Mucosa of descending colon (tissue), 3 donors: ENCODE data around the gene B2M. TPM values are rescaled to one million over a fixed set of nuclear protein-coding genes. Genes with fewer than 3 reads are reported as not detected.

Source experiments
- ATAC-seq: fragments of 200-7000 bp; cut with Tn5 transposase; one replicate; pipeline ENCODE4 v1.9.1; 2020; ENCODE audit warnings: mild to moderate bottlenecking, moderate library complexity
- DNase-seq, 3 donors: peaks; one replicate each; pipeline ENCODE4 v3.0.0-alpha.2; 2020
- H3K36me3 ChIP-seq: fragments of 200-600 bp; one replicate; pipeline ENCODE4 v1.8.0; 2021; ENCODE audit warnings: low read depth, mild to moderate bottlenecking
- H3K4me1 ChIP-seq: fragments of 200-600 bp; one replicate; pipeline ENCODE4 v1.8.0; 2021; ENCODE audit warnings: low read depth, mild to moderate bottlenecking
- H3K4me3 ChIP-seq: fragments of 200-600 bp; one replicate; pipeline ENCODE4 v1.8.0; 2021; ENCODE audit warnings: mild to moderate bottlenecking
- H3K9me3 ChIP-seq: fragments of 200-600 bp; one replicate; pipeline ENCODE4 v1.8.0; 2021; ENCODE audit warnings: mild to moderate bottlenecking
- CTCF ChIP-seq: fragments of 200-600 bp; IDR thresholded peaks from one replicate; pipeline ENCODE4 v1.8.0; 2022; ENCODE audit warnings: antibody characterized with exemption, mild to moderate bottlenecking
- intact Hi-C, 2 donors: fragments of 100-400 bp; cut with DNase I in 1 of 2; cut with micrococcal nuclease in 1 of 2; formaldehyde crosslinking; loops; one replicate each; pipeline versions ENCODE4 v1.11.0 to v1.11.1; 2022; cut with DNase I, micrococcal nuclease
- long read RNA-seq, 2 donors: library from polyadenylated mRNA; unstranded; transcript quantifications; one replicate each; pipeline ENCODE4 v2.0.0, GENCODE V29; 2019 to 2021
- total RNA-seq, 3 donors: library from RNA; stranded (reverse); fragmentation: NEBNext Ultra II Directional in 2 of 3; extraction: Animal tissue kit (Norgen Biotek cat#: 25700) in 2 of 3; gene quantifications; one replicate each; pipeline versions ENCODE4 v1.2.1 to v1.2.4, GENCODE V29; 2021 to 2023
- donor health status: DM: no; HTN: no; CAD: no; lungs with moderate emphysema.
- donor health status: DM: no; HTN: no; CAD: no.
- donor health status: DM: no; HTN: yes; CAD: no.

Gene B2M
- total RNA-seq, result 1,000 to 10,000 TPM; 3,073 to 7,652 (median 5,579) TPM
- long read RNA-seq, donor 1, transcript B2M-204 (4 exons, 1,705 nt), result major isoform, 1,976 of 2,163 reads
- long read RNA-seq, donor 1, transcript B2M-213 (1 exons, 2,329 nt), result minor isoform, 134 of 2,163 reads
- long read RNA-seq, donor 1, transcript B2M-208 (3 exons, 1,081 nt), result minor isoform, 19 of 2,163 reads
- long read RNA-seq, donor 1, partial matches to known transcripts, result 24 of 2,163 reads
- long read RNA-seq, donor 1, other reads (novel, unspliced or antisense), result 4 of 2,163 reads
- long read RNA-seq, donor 2, transcript B2M-208 (3 exons, 1,081 nt), result minor isoform, 16 of 6,656 reads
- long read RNA-seq, donor 2, transcript B2M-214 (1 exons, 2,403 nt), result minor isoform, 24 of 6,656 reads
- long read RNA-seq, donor 2, transcript B2M-204 (4 exons, 1,705 nt), result major isoform, 6,231 of 6,656 reads
- long read RNA-seq, donor 2, transcript B2M-213 (1 exons, 2,329 nt), result minor isoform, 182 of 6,656 reads
- long read RNA-seq, donor 2, partial matches to known transcripts, result 160 of 6,656 reads
- long read RNA-seq, donor 2, other reads (novel, unspliced or antisense), result 40 of 6,656 reads

GRCh38 chr15:44711096-44711742, at the start of gene B2M, which contains the start of gene PATL2:
TSS of gene B2M (plus strand) at chr15:44711517. CDS start at chr15:44711547, 30 bp downstream.
TSS of gene PATL2 (minus strand) at chr15:44711323. CDS start at chr15:44676490, 34,833 bp downstream.
- no peak for TF ChIP-seq CTCF
- peak; percentile 87 for ATAC-seq
- Histone ChIP-seq H3K4me3 (peak within 1 kb of the TSS; percentile 98), H3K9me3 (no peaks in the 10 kb centered on the region), H3K4me1 (peaks cover 37% of the 10 kb centered on the region), H3K36me3 (peaks cover 8% of the 10 kb centered on the region)
- DNase-seq, result peak; percentile 95 to 98 (median 97)
- intact Hi-C loops, result no loop called here

GRCh38 chr15:44661576-44661975, 49.7 kb upstream of the B2M start:
- Histone ChIP-seq H3K4me3 (no peak overlapping the region), H3K36me3 (no peaks in the 10 kb centered on the region), H3K9me3 (no peaks in the 10 kb centered on the region), H3K4me1 (peaks cover 12% of the 10 kb centered on the region)
- TF ChIP-seq CTCF, result no peak
- no peak for ATAC-seq
- DNase-seq, result no peak
- intact Hi-C loops, result loop anchor here (5.0 to 10.0 kb wide), 2 partner anchors 66 to 73 kb away; partner anchors contain the start of gene TRIM69 (in 1 of the 2)

GRCh38 chr15:44662478-44663409, 48.6 kb upstream of the B2M start:
- Histone ChIP-seq H3K4me1 (peaks cover 12% of the 10 kb centered on the region), H3K4me3 (peak overlapping the region; percentile 94), H3K9me3 (no peaks in the 10 kb centered on the region), H3K36me3 (no peaks in the 10 kb centered on the region)
- intact Hi-C loops, result loop anchor here (5.0 to 10.0 kb wide), 2 partner anchors 65 to 72 kb away; partner anchors contain the start of gene TRIM69 (in 1 of the 2)
- DNase-seq (peak; percentile 82 to 92 (median 87)), ATAC-seq (peak; percentile 83)
- no peak for TF ChIP-seq CTCF

- DNase-seq (peak; percentile 99), ATAC-seq (peak; percentile 96)
- Histone ChIP-seq H3K36me3 (no peaks in the 10 kb centered on the region), H3K4me1 (peaks cover 12% of the 10 kb centered on the region), H3K4me3 (peak within 1 kb of the TSS; percentile 94), H3K9me3 (no peaks in the 10 kb centered on the region)
- TF ChIP-seq CTCF, result peak; percentile 90
- intact Hi-C loops, result loop anchor here (5.0 to 10.0 kb wide), 2 partner anchors 64 to 71 kb away; partner anchors contain the start of gene TRIM69 (in 1 of the 2)
Observed at GRCh38 chr15:44663410-44664308, 47.7 kb upstream of the B2M start, which contains the start of gene SPG11. TSS of gene SPG11 (minus strand) at chr15:44663662. CDS start at chr15:44663647, 15 bp downstream.
